ENCODE measurements around the gene GALNT16.

GALNT16 gene

GRCh38 chr14:69351911-69352310, 92.0 kb downstream of the GALNT16 start:
- Histone ChIP-seq H3K27me3 (ENCODE audit: control insufficient read depth, low read length) (peaks cover 6% of the 10 kb centered on the region; the same call in 1 of the 2 replicates), H3K27ac (ENCODE audit: low read depth, low read length) (no peak overlapping the region), H3K36me3 (ENCODE audit: control insufficient read depth, low read length) (no peaks in the 10 kb centered on the region), H3K79me2 (ENCODE audit: control insufficient read depth, low read length) (no peaks in the 10 kb centered on the region), H3K4me2 (ENCODE audit: low read length) (no peak overlapping the region), H3K9me2 (replicated peaks; ENCODE audit: control insufficient read depth, low read length) (no peaks in the 10 kb centered on the region), H3K4me3 (ENCODE audit: low read length) (no peak overlapping the region), H4K20me1 (ENCODE audit: control insufficient read depth, insufficient read depth, low read depth, low read length) (no peaks in the 10 kb centered on the region), H3K4me1 (ENCODE audit: control insufficient read depth, low read length) (peaks cover 12% of the 10 kb centered on the region), H3F3A (ENCODE audit: control insufficient read depth, insufficient read depth) (no peaks in the 10 kb centered on the region), H3K9me3 (ENCODE audit: control insufficient read depth, insufficient read depth, low read length) (no peaks in the 10 kb centered on the region)
- TF ChIP-seq EZH2phosphoT487 (IDR thresholded peaks at IDR 0.05; ENCODE audit: borderline replicate concordance, low read length) = no peak

GRCh38 chr14:69353168-69353567, 93.2 kb downstream of the GALNT16 start:
- no peaks in the 10 kb centered on the region for H4K20me1 ChIP-seq (ENCODE audit: control insufficient read depth, insufficient read depth, low read depth, low read length)
- no peaks in the 10 kb centered on the region for H3K9me3 ChIP-seq (ENCODE audit: control insufficient read depth, insufficient read depth, low read length)
- no peak overlapping the region for H3K4me2 ChIP-seq (ENCODE audit: low read length)
- no peaks in the 10 kb centered on the region for H3F3A ChIP-seq (ENCODE audit: control insufficient read depth, insufficient read depth)
- peaks cover 12% of the 10 kb centered on the region for H3K4me1 ChIP-seq (ENCODE audit: control insufficient read depth, low read length)
- H3K36me3 ChIP-seq (ENCODE audit: control insufficient read depth, low read length) = no peaks in the 10 kb centered on the region
- peaks cover 8% of the 10 kb centered on the region; the same call in 1 of the 2 replicates for H3K27me3 ChIP-seq (ENCODE audit: control insufficient read depth, low read length)
- no peaks in the 10 kb centered on the region for H3K9me2 ChIP-seq (replicated peaks; ENCODE audit: control insufficient read depth, low read length)
- no peak overlapping the region for H3K4me3 ChIP-seq (ENCODE audit: low read length)
- no peaks in the 10 kb centered on the region for H3K79me2 ChIP-seq (ENCODE audit: control insufficient read depth, low read length)
- no peak overlapping the region for H3K27ac ChIP-seq (ENCODE audit: low read depth, low read length)
- TF ChIP-seq EZH2phosphoT487 (IDR thresholded peaks at IDR 0.05; ENCODE audit: borderline replicate concordance, low read length) (no peak), CTCF (IDR thresholded peaks at IDR 0.05; ENCODE audit: low read depth, low read length, poor library complexity, severe bottlenecking) (no peak)

GRCh38 chr14:69354383-69355153, 94.6 kb downstream of the GALNT16 start:
- H3K27ac ChIP-seq (ENCODE audit: low read depth, low read length) = no peak overlapping the region
- peaks cover 12% of the 10 kb centered on the region for H3K4me1 ChIP-seq (ENCODE audit: control insufficient read depth, low read length)
- peak overlapping the region; percentile 7 for H3K4me2 ChIP-seq (ENCODE audit: low read length)

More at GRCh38 chr14:69354383-69355153, 94.6 kb downstream of the GALNT16 start:
- Histone ChIP-seq H3K9me3 (ENCODE audit: control insufficient read depth, insufficient read depth, low read length) (no peaks in the 10 kb centered on the region), H3F3A (ENCODE audit: control insufficient read depth, insufficient read depth) (peaks cover 2% of the 10 kb centered on the region; the same call in 1 of the 2 replicates), H4K20me1 (ENCODE audit: control insufficient read depth, insufficient read depth, low read depth, low read length) (no peaks in the 10 kb centered on the region), H3K4me3 (ENCODE audit: low read length) (no peak overlapping the region), H3K79me2 (ENCODE audit: control insufficient read depth, low read length) (no peaks in the 10 kb centered on the region), H3K27me3 (ENCODE audit: control insufficient read depth, low read length) (peaks cover 12% of the 10 kb centered on the region; the same call in 1 of the 2 replicates), H3K36me3 (ENCODE audit: control insufficient read depth, low read length) (no peaks in the 10 kb centered on the region), H3K9me2 (replicated peaks; ENCODE audit: control insufficient read depth, low read length) (no peaks in the 10 kb centered on the region)
- TF ChIP-seq EZH2phosphoT487 (IDR thresholded peaks at IDR 0.05; ENCODE audit: borderline replicate concordance, low read length) (no peak), CTCF (IDR thresholded peaks at IDR 0.05; ENCODE audit: low read depth, low read length, poor library complexity, severe bottlenecking) (no peak)

Measured in DOHH2 (cell line).